HG02870 (cell line): Measurements from ENCODE around the gene SLC44A3.

ENCODE experiments used
- ATAC-seq: cut with Tn5 transposase; IDR thresholded peaks from one replicate; pipeline ENCODE4 v1.9.1; 2021; ENCODE audit warnings: mild to moderate bottlenecking, moderate library complexity; ENCODE audit not compliant: unreplicated experiment

Gene SLC44A3

DNA sequence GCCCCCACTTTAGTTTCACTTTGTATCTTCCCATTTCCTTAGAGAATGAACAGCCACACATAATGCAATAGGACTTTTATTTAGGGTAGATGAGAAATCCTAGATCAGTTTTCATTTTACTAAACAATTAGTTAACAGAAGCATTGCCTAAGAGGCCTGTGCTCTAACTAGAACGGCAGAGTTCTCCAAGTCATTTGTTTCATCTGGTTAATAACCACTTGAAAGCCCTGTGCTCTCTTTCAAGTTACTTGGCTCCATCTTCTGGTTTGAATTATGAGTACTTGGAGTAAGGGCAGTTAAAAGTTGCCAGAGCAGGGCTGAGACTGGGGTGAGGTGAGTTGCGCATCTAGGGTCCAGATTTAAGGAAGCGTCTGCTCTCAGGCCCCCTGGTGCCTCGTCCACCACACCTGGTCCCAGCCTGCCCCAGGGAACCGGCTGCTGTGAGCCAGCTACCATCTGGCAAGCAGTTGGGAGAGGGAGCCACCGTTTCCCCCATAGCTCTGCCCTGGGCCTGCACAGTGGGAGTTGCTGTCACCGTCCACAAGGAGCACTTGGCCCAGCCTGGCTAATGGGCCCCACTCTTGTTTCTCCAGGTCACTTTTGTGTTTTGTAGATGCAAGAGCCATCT lies 18.1 kb upstream of the SLC44A3 start:
- peak; percentile 55 for ATAC-seq

DNA sequence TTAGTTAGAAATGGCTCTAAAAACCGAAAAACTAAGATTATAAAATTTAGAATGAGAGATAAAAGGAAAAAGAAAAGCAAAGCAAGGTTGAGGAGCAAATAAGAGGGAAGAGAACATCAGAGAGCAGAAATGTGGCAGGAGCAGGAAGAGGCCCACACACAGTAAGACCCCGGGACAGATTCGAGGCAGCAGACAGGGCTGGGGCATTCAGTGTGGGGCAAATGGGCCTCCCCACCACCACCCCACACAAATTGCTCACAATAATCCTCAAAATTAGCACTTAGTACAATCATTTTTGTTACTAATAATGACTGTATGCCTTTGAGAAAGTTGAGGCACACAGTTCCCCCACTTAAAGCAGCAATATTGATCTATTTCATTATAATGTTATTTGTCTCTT lies 17.1 kb upstream of the SLC44A3 start:
- ATAC-seq, result no peak

DNA sequence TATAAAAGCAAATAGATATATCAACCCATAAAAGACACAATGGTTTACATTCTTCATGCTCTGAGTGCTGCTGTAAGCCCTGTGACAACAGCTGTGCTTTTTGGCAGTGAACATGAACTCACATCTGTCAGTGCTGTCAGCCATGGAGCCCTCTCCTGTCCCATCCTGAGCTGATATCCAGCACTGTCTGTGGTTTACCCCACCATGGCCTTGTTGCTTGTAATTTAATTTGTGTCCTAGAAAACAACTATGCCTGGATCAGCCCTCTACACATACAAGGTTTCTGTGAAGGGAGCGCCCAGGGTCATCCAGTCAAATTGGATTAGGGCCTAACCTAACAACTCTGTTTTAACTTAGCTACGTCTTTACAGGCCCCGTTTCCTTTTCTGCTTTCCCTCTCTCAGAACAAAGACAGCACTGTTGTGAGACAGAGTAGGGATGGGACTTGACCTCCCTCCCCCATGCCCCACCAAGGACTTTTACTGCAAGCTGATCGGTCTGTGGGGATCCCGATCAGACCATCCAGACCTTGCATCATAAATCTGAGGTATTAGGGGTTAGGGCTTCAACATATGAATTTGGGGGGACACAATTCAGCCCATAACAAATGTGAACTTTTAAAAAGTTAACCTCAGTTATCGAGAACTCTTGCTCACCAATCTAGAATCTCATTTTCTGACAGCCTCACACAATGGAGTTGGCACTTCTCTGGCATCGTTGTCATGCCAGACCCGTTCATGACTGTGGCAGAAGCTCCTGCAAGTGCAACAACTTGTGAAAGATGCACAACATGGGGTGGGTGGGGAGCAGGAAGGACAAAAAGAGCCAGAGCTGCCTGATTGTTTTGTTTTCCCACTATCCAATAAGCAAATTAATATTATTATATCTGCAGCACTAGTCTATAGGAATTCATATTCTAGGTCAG lies 16.4 kb upstream of the SLC44A3 start:
- ATAC-seq, result no peak

DNA sequence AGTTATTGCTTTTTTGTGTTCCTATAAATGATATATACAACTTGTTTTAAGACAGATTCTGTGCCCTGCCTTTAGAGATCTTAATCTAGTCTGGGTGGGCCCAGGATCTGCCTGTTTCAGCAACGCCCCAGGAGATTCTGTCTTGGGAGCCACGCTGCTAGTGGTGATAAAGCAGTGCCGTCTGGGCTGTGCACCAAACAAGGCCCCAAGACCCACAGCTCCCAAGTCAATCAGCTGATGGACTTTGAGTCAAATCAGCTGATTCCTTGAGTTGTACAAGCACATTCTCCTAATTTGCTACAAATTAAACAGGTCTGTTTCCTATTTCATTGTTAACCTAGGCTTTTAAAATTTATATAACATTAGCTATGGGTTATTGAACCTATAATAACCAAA lies 15.7 kb upstream of the SLC44A3 start:
- no peak for ATAC-seq

DNA sequence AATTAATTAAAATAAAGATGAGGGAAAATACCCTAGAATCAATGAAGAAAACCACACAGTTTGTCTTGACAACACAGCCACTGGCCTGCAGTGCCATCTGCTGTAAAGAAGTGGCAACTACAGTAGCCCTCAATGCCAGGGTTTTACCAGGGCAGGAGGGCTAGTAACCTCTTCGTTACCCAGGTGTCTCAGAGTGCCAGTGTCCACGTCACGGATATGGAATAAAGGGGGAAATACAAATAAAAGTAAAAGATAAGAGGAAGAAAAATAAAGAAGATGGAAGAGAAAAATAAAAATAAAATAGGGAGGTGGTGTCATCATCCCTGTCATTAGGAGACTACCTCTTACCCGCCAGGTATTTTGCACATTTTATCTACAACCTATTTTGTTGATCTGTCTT lies 14.2 kb upstream of the SLC44A3 start:
- ATAC-seq, result peak; percentile 45

DNA sequence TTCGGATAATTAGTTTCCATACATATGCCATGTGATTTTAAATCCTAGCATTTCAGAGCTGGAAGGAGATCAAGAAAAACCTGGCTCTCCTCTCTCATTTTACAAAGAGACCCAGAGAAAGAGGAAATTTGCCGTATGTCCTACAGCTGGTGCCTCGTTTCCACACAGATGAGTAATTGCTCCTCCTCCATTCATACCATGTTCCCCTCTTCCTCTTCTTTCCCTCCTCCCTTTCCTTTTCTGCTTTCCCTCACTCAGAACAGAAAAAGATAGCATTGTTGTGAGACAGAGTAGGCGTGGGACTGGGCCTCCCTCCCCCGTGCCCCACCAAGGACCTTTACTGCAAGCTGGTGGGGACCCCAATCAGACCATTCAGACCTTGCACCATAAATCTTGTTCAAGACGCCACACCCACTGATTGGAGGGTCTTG lies 13.7 kb upstream of the SLC44A3 start:
- ATAC-seq, result no peak

DNA sequence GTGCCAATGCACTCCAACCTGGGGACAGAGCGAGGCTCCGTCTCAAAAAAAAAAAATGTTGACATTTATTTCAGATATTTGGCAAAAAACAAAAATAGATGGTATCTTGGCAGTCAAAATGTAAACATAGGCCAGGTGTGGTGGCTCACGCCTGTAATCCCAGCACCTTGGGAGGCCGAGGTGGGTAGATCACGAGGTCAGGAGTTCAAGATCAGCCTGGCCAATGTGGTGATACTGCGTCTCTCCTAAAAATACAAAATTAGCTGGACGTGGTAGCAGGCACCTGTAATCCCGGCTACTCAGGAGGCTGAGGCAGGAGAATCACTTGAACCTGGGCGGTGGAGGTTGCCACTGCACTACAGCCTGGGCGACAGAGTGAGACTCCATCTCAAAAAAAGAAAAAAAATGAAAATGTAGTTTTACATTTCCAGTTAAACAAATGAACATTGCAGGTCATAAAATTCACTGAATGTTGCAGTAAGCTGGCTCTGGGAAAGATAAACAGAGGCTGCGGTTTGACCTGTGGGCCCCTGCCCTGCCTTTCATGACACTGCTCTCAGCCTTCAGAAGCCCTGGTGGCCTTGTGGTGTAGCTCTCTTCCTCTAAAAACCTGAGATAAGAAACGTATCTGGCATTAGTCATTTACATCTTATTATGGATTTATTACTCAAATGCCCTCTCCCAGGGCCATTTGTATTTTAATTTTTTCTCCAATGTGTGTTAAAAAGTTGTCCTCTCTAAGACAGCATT lies 12.2 kb upstream of the SLC44A3 start:
- no peak for ATAC-seq

DNA sequence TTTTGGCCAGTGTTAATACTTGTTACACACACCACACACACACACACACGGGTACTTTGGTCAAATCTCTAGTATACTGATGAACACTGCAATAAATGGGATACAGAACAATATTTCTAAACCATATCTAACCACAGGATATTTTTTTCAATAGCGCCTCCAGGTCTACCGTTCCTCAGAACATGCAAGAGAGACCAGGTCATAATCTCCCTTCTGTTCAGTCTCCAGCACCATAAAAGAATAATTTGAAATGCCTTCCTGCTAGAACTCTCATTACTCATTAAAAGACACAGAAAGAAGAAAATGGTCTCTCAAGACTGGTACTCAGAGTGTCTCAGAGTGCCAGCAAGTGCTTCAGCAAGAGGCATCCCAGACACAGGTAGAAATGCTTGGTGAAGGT lies 11.5 kb upstream of the SLC44A3 start:
- no peak for ATAC-seq

DNA sequence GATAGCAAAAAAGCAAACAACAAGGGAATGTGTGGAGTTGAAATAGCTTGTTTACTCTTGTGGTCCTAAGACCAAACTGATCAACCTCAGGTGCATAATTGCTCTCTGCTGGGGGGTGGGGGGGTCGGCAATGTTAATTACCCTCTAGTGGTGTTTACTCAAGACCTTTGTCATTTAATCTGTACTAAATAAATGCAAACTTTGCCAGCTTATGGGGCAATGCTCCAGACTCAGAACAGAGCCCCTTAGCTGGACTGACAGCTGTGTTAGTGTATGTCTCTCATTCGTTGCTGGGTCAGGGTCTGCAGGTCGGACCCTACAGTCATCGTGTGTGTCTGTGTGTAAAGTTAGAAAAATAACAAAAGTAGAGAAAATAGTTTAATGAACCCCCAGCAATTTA lies 7.2 kb upstream of the SLC44A3 start:
- no peak for ATAC-seq

DNA sequence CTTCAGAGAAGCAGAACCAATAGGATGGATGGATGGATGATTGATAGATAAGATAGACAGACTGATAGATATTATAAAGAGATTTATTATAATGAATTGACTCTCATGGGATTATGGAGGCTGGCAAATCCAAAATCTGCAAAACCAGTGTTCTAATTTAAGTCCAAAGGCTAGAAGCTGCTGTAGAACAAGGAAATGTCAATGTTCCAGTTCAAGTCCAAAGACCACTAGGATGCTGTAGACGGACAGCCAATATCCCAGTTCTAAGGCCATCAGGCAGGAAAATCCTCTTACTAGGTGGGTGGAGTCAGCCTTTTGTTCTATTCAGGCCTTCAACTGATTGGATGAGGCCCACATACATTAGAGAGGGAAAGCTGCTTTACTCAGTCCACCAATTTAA lies 4.1 kb upstream of the SLC44A3 start:
- ATAC-seq, result no peak

DNA sequence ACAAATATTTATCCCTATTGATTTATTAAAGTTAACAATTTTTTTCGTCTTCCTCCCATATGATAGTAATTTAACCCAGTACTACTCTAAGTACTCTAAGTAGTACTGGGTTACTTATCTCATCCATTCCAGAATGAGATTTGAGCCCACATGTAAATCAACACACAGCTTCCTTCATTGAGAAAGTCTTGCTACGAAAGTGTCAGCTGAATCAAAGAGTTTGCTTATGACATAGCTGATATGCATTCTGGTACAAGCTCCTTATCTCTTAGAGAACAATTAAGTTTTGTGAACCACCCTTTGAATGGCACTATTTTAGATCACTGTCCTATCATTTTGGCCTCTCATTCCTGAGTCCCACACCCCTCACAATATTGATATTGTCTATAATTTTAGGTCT lies 2.4 kb upstream of the SLC44A3 start:
- ATAC-seq, result no peak

DNA sequence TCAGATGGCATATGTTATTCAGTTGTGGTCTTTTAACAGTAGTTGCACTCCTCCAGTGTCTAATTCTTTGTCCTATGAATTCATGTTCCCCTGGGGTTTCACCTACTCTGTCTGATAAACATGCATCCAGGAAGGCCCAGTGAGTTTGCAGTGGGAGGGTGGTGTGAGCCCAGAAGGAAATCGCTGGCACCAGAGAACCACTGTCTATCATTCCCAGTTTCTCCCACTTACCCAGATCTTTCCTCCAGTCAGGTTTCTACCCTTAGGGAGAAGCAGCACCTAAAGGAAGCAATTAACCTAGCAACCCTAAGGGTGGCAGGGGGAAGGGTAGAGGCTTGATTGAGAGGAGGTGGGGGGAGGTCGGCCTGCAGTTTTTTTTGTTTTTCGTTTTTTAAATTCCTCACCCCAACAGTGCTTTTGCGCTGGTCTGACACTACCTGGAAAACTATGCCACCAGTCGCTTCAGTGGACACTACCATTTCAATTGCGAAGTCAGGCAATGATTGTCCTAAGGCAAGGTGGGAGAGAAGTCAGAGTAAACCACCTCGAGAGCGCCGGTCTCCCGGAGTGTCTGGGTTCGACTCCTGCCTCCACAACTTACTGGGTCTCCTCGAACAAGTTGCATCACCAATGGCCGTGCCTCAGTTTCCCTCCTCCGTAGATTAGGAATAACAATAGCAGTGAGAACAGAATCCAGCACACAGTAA lies 766 bp upstream of the SLC44A3 start:
- no peak for ATAC-seq

DNA sequence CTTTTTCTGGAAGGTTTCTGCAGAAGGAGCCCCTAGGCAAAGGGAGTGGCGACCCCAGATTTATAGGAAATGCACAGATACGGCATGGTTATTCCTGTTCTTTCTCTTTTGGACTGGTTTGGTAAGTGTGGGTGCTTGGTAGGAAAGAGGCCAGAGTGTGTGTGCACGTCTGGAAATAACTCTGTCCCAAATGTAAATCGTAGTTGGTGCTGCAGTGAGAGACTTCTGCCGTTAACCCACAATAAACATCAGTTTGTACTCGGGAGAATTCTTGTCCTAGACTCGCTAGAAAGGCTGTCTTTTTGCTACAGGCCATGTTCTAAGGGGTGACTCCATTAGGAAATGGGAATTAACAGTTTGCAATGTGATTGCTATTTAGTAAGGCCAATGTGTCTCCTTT lies 779 bp downstream of the SLC44A3 start:
- no peak for ATAC-seq

DNA sequence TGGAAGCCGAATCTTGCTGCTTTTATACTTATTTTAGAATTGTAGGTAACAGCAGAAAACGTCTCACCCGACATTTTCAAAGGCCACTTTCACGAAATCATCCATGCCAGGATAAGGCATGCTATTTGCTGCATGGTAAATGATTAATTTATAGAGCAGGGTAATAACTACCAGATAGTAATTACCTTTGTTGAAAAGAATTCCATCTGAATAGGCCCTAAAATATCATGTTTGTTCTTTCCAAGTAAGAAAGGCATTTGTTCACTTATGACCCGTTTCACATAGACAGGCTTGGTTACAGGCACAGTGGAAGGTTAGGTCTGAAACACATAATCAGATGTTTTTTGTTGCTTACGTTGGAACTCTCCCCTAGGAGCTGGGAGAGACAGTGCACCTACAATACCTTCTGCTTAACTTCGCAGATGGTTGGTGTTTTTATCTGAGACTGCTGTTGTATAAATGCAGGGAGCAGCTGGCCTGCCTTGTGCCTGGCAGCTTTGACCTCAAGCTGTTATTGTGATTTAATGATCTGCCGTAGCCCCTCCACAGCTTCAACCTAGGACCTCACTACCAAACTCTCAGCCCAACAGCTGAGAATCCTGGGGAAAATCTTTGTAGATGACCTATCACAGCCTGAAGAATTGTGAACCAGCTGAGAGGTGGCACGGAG lies 1.6 kb downstream of the SLC44A3 start:
- no peak for ATAC-seq

DNA sequence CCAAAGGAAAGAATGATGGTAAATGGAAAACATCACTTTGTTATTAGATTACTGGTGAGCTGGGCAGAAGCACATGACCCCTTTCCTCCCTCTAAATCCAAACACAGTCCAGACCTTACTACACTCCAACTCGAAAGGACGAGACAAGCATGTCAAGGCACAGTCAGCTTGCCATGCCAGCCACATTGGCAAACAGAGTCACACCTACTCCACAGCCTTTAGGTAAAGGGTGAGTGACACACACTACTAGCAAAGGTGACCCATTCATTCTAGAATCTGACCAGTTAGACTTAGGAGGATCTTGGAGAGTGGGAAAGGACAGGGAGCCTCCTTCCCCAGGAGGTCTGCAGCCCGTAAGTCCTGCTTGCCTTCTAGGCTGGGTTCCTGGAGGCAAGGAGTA lies 3.0 kb downstream of the SLC44A3 start:
- ATAC-seq, result no peak

DNA sequence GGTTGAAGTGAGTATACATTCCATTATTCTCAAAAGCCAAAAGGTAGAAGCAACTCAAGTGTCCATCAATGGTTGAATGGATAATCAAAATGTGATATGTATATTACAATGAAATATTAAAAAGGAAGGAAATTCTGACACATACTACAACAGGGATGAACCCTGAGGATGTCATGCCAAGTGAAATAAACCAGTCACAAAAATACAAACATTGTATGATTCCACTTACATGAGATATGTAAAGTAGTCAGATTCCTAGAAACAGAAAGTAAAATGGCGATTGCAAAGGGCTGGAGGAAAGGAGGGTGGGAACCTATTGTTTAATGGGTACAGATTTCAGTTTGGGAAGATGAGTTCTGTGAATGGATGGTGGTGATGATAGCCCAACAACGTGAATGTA lies 5.8 kb downstream of the SLC44A3 start:
- no peak for ATAC-seq

DNA sequence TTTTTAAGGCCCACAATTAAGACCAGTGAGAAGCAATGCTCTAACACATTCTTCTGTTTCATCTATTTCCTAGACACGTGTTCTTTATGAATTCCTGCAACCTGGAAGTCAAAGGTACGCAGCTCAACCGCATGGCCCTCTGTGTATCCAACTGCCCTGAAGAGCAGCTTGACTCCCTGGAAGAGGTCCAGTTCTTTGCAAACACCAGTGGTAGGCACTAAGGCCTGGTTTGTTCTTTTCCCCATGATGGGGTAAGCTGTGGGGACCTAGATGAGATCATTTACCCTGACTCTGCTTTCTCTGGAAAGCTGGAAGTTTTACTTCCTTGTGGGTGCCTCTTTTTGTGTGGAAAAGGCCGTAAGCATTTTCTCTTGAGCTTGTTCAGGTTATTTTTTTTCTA lies 7.3 kb downstream of the SLC44A3 start:
- ATAC-seq, result no peak

DNA sequence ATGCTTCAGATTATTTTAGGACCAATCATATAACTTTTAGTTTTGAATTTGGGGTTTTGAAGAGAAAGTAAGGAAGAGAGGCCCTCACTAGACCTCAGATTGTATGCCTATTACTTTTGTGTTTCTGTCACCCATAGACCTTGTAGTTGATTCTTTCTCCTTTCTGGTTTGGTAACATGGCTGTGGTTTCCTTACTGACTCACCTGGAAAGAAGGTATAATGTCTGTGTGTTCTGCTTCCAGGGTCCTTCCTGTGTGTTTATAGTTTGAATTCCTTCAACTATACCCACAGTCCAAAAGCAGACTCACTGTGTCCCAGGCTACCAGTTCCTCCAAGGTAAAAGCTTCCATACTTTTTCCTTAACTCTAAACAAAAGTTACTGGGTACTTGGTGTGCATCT lies 8.1 kb downstream of the SLC44A3 start:
- no peak for ATAC-seq

DNA sequence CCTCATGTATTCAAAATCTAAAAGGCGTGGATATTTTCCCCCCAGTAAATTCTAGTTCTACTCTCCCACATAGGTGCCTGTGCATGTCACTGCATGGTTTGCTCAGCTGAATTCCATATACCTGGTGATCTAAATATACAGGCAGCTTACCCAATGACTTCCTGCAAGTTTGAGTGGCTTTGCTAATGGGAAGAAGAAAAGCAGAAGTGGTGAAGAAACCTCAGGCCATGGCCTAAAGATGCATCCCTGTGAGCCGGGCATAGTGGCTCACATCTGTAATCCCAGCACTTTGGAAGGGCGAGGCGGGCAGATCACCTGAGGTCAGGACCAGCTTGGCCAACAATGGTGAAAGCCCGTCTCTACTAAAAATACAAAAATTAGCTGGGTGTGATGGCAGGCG lies 11.5 kb downstream of the SLC44A3 start:
- ATAC-seq, result no peak

DNA sequence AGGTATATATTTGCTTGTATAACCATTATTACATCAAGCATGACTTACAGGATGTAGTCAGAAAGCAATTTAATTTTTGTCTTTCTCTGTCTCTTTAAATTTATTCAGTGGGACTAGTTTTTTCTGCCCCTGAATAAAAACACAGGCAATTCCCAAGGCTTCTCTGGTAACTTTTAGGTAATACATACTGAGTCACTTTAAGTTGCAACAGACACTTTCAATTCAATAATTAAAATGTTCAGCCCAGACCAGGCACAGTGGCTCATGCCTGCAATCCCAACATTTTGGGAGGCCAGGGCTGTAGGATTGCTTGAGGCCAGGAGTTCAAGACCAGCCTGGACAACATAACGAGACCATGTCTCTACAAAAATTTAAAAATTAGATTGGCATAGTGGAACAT lies 12.3 kb downstream of the SLC44A3 start:
- no peak for ATAC-seq
